SH-SY5Y (cell line): ENCODE data around the gene TCF12.

Experiments used
- GATA2 ChIP-seq: IDR thresholded peaks from 2 replicates; pipeline ENCODE4 v1.6.1; 2011; ENCODE audit warnings: mild to moderate bottlenecking, low read depth, low read length
- GATA3 ChIP-seq: IDR thresholded peaks from 2 replicates; pipeline ENCODE4 v1.6.1; 2011; ENCODE audit warnings: low read depth, mild to moderate bottlenecking, low read length, moderate library complexity

TCF12 gene

DNA sequence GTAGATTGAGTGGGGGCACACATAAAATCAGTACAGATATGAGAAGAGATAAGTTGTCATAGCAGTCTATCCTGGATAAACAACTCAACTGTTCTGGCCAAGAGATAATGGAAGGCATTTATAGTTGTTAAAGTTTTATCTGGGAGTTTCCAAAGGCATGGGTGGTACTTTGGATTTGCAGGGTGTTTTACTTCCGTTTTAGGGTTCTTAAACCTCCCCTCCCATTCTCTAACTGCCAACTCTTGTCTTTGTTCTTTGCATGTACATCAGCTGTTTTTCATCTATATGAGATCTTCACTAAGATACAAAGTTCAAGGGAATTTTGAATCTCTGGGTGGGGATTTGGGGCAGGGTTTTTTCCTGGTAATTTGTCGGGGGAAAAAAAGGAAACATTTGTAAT lies 283.1 kb downstream of the TCF12 start:
- TF ChIP-seq GATA3 = no peak

DNA sequence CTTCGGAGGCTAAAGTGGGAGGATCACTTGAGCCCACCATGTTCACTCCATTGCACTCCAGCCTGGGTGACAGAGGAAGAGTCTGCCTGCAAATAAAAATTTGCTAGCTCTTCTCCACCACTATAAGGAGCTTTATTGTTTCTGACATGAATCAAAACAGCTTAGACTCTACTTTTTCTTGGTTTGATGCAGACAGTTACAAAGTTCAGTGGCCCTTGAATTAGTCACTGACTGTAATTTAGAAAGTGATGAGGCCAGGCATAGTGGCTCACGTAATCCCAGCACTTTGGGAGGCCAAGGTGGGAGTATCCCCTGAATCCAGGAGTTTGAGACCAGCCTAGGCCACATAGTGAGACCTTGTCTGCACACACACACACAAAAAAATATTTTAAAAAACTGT lies 285.5 kb downstream of the TCF12 start:
- no peak for TF ChIP-seq GATA2
- no peak for TF ChIP-seq GATA3

- TF ChIP-seq GATA2 = no peak
- no peak for TF ChIP-seq GATA3
Observed at GRCh38 chr15:57205027-57205855, 286.8 kb downstream of the TCF12 start.

GRCh38 chr15:57205996-57206395 lies 287.6 kb downstream of the TCF12 start:
- TF ChIP-seq GATA3 (no peak), GATA2 (no peak)

GRCh38 chr15:57213862-57214261 lies 295.4 kb downstream of the TCF12 start:
- TF ChIP-seq GATA3 (no peak), GATA2 (no peak)

DNA sequence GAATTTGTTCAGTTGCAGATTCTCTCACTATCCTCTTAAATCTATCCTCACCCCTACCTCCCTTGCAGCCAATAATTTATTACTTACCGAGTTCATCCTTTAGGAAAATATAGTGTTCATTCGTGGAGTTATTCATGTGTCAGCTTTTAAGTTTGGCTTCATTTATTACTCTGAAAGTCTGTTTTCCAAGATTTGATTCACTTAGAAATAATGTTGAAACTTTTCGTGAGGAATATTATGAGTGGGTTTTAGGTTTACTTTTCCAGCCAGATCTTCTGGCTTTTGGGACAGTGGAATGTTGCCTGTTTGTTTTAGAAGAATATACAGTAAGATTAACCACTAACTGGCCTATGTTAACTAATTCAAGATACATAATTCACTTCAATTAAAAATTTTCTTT lies 296.9 kb downstream of the TCF12 start:
- no peak for TF ChIP-seq GATA3
- TF ChIP-seq GATA2 = no peak

DNA sequence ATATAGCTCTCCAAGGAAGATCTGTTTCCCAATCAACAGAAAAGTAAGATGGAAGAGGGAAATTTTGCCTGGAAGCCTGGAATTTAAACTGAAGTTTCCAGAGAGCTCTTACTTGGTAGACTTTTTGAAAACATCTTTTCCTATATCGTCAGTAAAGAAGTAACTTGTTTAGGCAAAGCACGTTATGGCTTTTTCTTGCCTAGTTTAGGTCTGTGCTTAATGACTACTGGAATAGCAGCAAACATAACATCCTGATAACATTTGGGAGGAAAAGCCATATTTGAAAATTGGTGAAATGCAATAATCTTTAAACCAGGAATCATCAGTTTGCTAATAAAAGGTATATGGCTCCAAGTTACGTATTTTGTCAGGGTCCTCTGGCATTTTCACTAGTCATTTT lies 297.4 kb downstream of the TCF12 start:
- TF ChIP-seq GATA3 (no peak), GATA2 (no peak)

DNA sequence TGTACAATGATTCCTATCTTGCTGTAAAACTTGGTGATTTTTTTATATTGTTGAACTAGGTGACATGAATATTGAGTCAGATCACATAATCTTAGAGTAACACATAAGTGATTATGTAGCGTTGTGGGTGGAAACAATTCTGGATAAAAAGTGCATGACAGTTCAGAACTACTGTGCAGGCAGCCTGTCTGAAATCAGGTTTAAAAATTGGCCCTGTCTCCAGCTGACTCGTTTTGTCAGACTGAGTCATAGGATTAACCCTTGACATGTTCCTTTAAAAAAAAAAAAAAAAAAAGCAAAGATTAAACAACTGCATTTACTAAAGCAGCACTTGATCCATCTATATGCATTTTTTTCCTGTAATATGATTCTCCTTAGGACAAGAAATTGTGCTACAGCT lies 297.8 kb downstream of the TCF12 start:
- TF ChIP-seq GATA2 = no peak
- TF ChIP-seq GATA3 = no peak

DNA sequence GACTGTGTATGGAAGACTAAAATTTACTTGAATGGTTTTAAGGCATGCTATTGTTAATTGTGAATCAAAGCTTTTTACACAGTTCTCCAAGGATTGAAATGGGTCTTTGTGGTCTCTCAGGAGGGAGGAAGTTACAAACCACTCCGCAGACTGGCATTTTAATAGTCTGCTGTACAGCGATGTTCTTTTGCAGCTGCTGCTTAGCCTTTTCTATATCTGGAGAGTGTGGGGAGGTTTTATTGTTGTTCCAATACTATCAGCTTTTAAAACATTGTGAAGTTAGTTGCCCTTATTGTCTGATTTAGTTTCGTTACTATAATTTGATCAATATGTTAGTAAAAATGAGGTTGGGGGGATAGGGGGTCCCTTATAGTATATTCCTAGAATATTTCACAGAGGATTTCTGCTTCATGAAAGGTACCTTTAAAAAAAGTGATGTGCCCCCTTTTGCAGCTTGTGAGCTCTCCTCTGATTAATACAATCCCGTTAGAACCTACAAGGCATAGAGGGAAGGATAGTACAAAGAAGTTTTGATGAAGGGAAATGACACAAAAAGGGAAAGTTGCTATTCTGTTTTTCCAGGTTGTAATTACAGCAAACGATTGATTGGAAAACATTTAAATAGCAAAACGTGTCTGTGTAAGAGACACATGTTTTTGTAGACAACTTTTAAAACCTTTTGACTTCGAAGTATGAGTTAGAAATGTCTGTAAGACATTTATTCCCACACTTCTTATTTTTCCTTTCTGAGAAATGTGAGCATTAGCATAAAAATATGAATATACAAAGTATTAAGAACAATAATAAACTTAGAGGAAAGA lies 299.5 kb downstream of the TCF12 start:
- TF ChIP-seq GATA3 = no peak
- TF ChIP-seq GATA2 = no peak

DNA sequence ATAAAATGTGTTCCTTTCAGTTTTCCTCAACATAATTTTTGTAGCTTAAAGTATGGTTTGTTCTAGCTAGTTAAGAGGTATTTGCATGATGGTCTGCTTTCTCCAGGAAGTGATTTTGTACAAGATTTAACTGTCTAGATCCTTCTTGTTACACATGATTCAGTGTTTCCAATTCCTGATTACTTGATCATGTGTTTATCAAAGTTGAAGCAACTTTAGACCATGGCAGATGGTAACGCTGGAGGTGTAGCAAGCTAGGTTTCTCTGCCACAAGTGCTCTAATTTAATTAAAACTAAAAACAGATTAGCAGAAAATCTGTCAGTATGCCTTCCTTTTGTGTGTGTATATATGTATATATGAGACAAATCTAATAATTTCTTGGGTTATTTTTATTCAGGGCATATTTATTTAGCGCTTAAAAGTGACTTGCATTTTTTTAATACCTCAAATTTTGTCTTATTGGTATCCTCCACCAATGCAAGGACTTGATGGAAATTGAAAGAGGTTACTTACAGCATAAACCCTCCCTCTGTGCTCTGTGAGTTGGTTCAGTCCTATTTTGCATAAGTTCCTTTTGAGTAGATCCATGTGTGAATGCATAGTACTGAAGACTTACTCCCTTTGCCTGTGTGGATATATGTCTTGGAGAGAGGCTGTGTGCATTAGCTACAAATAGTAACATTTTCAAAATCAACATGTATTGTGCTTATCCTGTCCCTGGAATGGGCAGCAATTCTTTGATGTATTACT lies 300.6 kb downstream of the TCF12 start:
- TF ChIP-seq GATA2 = no peak
- TF ChIP-seq GATA3 = no peak

GRCh38 chr15:57220205-57220604 lies 301.8 kb downstream of the TCF12 start:
- TF ChIP-seq GATA3 (no peak), GATA2 (no peak)

- TF ChIP-seq GATA2 = no peak
- no peak for TF ChIP-seq GATA3
Observed at GRCh38 chr15:57221134-57221533, 302.7 kb downstream of the TCF12 start.

DNA sequence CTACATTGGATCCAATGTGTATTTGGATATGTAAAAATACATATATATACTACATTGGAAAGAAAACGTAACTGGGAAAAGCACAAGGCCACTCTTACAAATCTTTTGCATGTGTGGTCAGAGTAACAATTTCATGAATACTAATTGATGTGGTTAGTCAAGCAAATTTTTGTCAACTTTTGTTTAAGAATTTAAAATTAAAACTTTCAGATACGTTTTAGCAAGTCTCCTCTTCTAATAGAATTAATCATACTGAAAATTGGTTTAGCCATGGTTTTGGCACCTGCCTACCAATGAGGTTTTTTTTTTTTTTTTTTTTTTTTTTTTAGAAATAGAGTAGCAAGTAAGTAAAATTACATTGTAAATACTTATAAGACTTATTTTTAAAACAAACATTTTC lies 304.9 kb downstream of the TCF12 start:
- TF ChIP-seq GATA3 (no peak), GATA2 (no peak)

DNA sequence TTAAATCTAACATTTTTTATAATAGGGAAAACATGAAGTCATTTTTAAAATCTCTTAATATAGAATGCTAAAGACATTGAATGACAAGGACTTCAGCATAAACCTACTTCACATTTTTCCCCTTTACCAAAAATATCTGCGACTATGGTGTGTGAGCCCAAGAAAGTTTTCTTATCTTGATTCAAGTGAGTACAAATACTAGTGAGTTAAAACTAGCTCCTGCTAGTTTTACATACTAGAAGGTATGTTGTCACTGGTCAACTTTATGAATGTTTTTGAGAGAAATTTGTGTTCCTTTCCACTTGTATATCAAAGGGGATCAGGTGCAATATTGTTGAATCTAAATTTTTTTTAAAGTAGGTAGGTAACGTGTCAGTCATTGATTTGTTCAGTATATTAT lies 305.4 kb downstream of the TCF12 start:
- TF ChIP-seq GATA3 (no peak), GATA2 (no peak)

DNA sequence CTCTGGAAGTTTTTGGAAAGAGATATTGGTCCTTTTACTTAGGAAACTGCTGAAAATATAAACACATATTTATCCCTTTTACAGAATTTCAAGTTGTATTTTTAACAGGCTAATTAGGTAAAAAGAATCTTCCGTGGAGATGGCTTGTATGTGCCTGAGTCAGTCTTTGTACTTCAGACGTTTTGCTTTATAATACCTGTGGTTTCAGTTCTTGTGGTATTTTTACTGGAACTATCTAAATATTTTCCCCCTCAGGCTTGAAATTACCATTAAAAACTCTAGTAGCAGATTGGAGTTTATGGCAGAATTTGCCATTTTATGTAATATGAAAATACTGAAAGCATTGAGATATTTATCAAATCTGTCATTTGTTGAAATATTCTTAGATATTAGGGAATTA lies 306.2 kb downstream of the TCF12 start:
- TF ChIP-seq GATA3 (no peak), GATA2 (no peak)
